HG02623 (cell line): Measurements from ENCODE around the gene CD7.

ENCODE experiments used
- ATAC-seq: cut with Tn5 transposase; IDR thresholded peaks from one replicate; pipeline ENCODE4 v1.9.1; 2021; ENCODE audit warnings: moderate library complexity; ENCODE audit not compliant: unreplicated experiment

CD7 gene

GRCh38 chr17:82266142-82266541 is 51.3 kb downstream of the CD7 start:
- no peak for ATAC-seq
